Middle frontal gyrus (tissue), 1 donor: ENCODE measurements around the gene PIM1.
"Not testable (repeated sequence)": the region's sequence is repeated elsewhere in the genome, so short reads cannot be mapped to it uniquely, and the experiment has no call there.

Source experiments
- DNase-seq: peaks from one replicate; pipeline ENCODE4 v3.0.0-alpha.2; 2015; ENCODE audit warnings: low spot score; ENCODE audit errors: extremely low spot score

Gene PIM1

GRCh38 chr6:37188962-37189510 is 19.1 kb downstream of the PIM1 start:
- DNase-seq = no peak

- DNase-seq = no peak
Measured at GRCh38 chr6:37190159-37190535, 20.2 kb downstream of the PIM1 start.

- no peak for DNase-seq
Measured at GRCh38 chr6:37192666-37193065, 22.7 kb downstream of the PIM1 start.

DNA sequence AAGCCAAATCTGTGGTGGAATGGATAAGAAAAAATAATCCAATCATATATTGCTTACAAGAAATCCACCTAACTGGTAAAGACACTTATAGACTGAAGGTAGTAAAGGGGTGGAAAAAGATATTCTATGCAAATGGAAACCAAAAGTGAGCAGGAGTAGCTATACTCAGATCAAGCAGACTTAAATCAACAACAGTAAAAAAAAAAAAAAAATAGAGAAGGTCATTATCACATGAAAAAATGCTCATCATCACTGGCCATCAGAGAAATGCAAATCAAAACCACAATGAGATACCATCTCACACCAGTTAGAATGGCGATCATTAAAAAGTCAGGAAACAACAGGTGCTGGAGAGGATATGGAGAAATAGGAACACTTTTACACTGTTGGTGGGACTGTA is 24.9 kb downstream of the PIM1 start:
- not testable (repeated sequence) for DNase-seq

GRCh38 chr6:37196451-37196850 is 26.5 kb downstream of the PIM1 start:
- DNase-seq = not testable (repeated sequence)

- no peak for DNase-seq
Measured at GRCh38 chr6:37200085-37200484, 30.1 kb downstream of the PIM1 start.

GRCh38 chr6:37201726-37202125 is 31.8 kb downstream of the PIM1 start:
- DNase-seq = no peak

DNA sequence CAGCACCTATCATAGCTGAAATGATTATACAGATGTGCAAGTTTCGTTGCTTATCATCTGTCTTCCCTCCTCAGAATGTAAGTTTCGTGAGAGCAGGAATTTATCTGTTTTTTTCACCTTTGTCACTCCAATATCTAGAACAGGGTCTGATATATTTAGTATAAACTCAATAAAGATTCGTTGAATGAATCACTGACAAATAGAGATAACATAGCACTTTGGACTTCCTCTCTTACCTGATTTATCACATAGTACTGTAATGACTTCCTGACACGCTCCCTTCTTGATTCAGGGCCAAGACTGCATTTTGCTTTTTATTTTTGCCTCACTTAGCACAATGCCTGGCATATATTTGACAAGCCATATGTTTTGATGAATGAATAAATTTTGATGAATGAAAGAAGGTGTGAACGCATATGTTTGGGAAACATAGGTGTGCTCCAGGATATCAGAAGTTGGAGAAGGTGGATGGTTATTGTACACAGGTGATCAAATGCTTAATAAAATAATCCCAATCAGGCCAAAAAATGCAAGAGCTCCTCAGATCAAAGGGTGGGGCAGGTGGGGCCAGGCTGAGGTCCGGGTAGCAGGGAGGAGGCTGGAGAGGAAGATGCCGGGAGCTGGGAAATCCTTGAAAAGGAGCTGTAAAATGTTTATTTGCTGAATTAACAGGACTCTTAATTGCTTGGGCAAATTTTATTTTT is 33.0 kb downstream of the PIM1 start:
- DNase-seq = no peak

DNA sequence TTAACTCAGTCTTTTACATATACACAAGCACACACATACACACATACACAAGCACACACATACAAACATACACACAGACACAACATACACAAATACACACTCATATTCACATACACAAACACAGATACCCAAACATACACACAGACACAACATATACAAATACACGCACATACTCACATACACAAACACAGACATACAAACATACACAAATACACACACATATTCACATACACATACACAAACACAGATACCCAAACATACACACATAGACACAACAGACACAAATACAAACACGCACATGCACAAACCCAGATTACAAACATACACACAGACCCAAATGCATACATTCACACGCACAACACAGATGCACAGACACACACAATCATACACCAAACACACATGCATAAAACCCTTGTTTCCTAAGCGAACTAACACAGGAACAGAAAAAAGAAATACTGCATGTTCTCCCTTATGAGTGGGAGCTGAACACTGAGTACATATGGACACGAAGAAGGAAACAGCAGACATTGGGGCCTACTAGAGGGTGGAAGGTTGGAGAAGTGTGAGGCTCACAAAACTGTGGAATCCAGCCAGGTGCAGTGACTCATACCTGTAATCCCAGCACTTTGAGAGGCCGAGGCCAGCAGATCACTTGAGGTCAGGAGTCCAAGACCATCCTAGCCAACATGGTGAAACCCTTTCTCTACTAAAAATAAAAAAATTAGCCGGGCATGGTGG is 34.2 kb downstream of the PIM1 start:
- no peak for DNase-seq

DNA sequence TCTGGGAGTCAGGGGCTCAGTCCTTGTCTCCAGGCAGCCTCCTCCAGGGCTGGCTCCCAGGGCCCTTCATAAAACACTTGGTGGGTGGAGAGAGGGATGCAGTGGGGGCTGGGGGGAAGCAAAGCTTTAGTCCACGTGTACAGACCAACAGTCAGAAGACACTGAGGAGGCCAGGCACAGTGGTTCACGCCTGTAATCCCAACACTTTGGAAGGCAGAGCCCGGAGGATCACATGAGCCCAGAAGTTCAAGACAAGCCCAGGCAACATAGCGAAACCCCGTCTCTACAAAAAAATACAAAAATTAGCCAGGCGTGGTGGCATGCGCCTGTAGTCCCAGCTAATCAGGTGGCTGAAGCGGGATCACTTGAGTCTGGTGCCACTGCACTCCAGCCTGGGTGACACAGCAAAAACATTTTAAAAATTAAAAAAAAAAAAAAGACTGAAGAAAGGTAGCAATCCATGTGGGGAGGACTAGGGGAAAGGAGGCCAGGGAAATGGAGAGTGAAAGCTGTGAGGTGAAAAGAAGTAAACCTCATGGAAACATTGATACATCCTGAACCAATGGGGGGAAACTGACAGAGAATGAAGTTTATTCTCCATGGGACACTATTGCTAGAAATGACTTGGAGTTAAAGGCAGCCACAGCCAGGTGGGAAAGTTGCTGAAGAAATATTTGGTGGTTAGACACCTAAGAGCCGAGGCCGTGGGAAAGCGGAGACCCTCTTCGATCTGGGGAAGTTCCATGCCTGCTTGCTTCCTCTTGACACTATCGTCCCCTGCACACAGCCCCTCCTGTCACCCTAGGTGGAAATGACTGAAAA is 35.4 kb downstream of the PIM1 start:
- DNase-seq = no peak

DNA sequence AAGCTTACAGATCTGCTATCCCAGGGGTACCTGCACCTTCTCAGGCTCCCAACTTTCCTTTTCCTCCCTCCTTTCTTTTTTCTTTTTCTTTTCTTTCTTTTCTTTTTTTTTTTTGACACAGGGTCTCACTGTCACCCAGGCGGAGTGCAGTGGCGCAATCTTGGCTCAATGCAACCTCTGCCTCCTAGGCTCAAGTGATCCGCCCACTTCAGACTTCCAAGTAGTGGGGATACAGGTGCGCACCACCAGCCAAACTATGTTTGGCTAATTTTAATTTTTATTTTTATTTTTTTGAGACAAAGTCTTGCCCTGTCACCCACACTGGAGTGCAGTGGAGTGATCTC is 36.0 kb downstream of the PIM1 start:
- no peak for DNase-seq

- DNase-seq = no peak
Measured at GRCh38 chr6:37206622-37207021, 36.7 kb downstream of the PIM1 start.

- peak; percentile 23 for DNase-seq
Measured at GRCh38 chr6:37207903-37208456, 38.0 kb downstream of the PIM1 start.

GRCh38 chr6:37208793-37209192 is 38.8 kb downstream of the PIM1 start:
- no peak for DNase-seq

GRCh38 chr6:37209461-37210205 is 39.7 kb downstream of the PIM1 start:
- no peak for DNase-seq

DNA sequence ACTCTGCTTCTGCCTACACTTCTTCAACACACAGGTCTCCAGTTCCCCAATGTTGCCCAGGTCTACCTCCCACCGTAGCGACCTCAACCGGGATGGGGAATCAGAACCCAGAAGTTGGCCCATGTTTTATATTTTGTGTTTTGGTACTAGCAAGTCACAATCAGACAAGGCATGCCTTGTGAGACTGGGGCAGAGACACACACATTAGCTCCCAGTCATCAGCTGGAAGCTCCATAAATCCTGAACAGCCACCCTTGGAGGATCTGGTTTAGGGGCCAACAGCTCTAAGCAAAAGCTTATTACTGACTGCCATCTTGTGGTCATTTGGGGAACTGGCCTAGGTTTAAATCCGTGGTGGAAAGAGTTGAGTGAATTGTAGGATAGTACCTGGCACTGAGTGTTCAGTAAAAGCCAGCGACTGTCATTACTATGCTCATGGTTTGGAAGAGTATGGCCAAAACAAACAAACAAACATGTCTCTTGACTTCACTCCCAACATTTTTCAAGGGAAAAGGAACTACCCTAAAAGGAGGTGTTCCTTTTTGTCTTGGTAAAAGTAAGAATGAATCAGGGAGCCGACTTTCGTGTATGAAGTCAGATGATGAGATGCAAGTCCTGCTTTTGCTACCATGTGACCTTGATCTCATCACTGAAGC is 40.5 kb downstream of the PIM1 start:
- DNase-seq = peak; percentile 83

DNA sequence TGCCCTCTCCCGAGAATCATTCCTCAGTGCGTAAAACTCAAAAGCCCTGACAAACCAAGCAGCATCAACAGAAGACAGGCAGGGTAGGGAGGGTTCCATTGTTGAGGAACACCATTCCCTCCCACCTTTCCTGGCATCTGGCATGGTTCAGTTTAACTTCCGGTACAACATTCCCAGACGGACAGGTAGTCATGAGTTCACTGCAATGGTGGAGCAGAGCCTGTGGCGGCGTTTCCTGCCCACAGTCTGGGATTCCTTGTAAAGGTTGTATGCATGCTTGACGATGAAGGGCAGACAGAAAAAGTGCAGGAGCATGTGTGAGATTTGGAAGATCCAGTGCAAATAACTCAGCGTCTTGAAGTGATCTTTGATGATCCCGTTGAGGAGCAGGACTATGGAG is 42.3 kb downstream of the PIM1 start:
- no peak for DNase-seq

GRCh38 chr6:37218061-37218460 is 48.1 kb downstream of the PIM1 start:
- no peak for DNase-seq

DNA sequence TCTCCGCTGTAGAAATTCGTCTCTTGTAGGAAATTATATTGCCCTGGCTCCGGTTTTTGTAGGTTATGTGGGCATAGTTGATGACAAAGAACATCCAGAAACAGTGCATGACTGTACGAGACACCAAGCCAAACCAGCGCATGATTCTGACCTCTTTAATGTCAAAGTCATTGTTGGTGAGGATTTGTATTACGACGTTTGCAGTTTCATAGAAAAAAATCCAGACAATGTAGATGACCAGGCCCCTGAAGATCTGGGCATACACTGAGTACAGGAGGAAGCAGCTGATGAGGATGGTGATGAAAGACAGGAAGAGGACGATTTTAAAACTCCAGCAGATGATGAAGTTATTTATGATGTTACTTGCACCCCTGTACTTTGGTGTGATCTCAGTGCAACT is 48.6 kb downstream of the PIM1 start:
- no peak for DNase-seq

DNA sequence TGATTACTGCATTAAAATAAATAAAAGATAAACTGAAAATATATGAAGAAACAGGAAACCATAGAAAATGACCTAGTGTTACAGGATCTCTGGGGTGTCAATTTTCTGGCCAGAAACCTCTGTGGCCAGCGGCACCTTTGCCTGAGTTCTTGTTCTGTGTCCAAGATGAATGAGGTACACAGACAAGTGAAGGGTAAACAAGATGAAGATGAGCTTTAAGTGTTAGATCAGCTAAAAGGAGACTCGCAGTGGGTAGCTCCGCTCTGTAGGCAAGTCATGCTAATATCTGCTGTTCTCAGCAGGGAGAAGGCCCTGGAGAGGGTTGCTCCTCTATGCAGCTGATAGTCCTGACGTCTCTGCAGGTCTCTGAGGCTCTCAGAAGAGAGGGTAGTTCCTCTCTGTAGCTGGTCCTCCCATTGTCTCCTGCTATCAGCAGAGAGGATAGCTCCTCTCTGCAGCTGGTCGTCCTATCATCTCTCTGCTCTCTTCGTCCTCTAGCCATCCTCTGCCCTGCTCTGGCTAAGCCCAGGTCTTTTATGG is 51.7 kb downstream of the PIM1 start:
- no peak for DNase-seq
